Esophagus muscularis mucosa (tissue), 4 donors: ENCODE data around the gene BICD1. TPM values are rescaled to one million over a fixed set of nuclear protein-coding genes. Genes with fewer than 3 reads are reported as not detected.

Experiments used
- DNase-seq: peaks from one replicate; pipeline ENCODE4 v3.0.0-alpha.2; 2017; ENCODE audit errors: extremely low spot score
- H3K27ac ChIP-seq, 4 donors: fragments of 200-600 bp; sonication (generic); replicated peaks in 1 of 4; 1 replicate in 3 of 4; 2 replicates in 1 of 4; pipeline ENCODE4 v1.5.1; 2016 to 2019; ENCODE audit warnings: mild to moderate bottlenecking in 1 of 4
- H3K27me3 ChIP-seq, 4 donors: fragments of 200-600 bp; sonication (generic); one replicate each; pipeline versions ENCODE4 v1.5.1 to v1.6.0; 2016 to 2019
- H3K36me3 ChIP-seq, 4 donors: fragments of 200-600 bp; sonication (generic); one replicate each; pipeline ENCODE4 v1.5.1; 2016 to 2019
- H3K4me1 ChIP-seq, 4 donors: fragments of 200-600 bp; sonication (generic); one replicate each; pipeline ENCODE4 v1.5.1; 2016 to 2019
- H3K4me3 ChIP-seq, 4 donors: fragments of 200-600 bp; sonication (generic); 1 replicate in 2 of 4; 2 replicates in 2 of 4; pipeline ENCODE4 v1.5.1; 2016 to 2019; ENCODE audit warnings: mild to moderate bottlenecking in 4 of 4, moderate library complexity in 1 of 4
- H3K9me3 ChIP-seq, 4 donors: fragments of 200-600 bp; sonication (generic); 1 replicate in 3 of 4; 2 replicates in 1 of 4; pipeline ENCODE4 v1.5.1; 2016 to 2019
- EP300 ChIP-seq: sonication (generic); formaldehyde crosslinking; IDR thresholded peaks from one replicate; pipeline ENCODE4 v1.6.1; 2017; ENCODE audit warnings: antibody characterized with exemption
- POLR2A ChIP-seq: fragments of 450-650 bp; IDR thresholded peaks from one replicate; pipeline ENCODE4 v1.6.1; 2017; ENCODE audit warnings: antibody characterized with exemption, moderate library complexity, mild to moderate bottlenecking, low read depth
- POLR2AphosphoS5 ChIP-seq, 2 donors: sonication (generic); formaldehyde crosslinking; IDR thresholded peaks; one replicate each; pipeline ENCODE4 v1.6.1; 2017; ENCODE audit warnings: antibody characterized with exemption in 2 of 2
- WGBS: methylation state at CpG from one replicate; pipeline ENCODE4 v1.1.5; 2018; 5-methylcytosine and 5-hydroxymethylcytosine counted together
- intact Hi-C: fragments of 100-400 bp; cut with DNase I; formaldehyde crosslinking; loops from one replicate; pipeline ENCODE4 v1.15.1; 2023
- total RNA-seq, 4 donors: library from RNA; depleted of rRNA; stranded (reverse); fragments of >200 nt; gene quantifications; one replicate each; pipeline versions ENCODE4 v1.1.0 to v1.2.1, GENCODE V29; 2016
- TF ChIP-seq, protein P1 (sequence below), 3 experiments: fragments of 200-600 bp in 2 of 3; fragments of 450-650 bp in 1 of 3; sonication (generic) in 2 of 3; IDR thresholded peaks; one replicate each; pipeline ENCODE4 v1.5.1; 2017 to 2019; ENCODE audit warnings: antibody characterized with exemption in 3 of 3, mild to moderate bottlenecking in 2 of 3, moderate library complexity in 1 of 3

The BICD1 gene
- total RNA-seq, 4 donors from 2014 or later = 6.8 to 14.1 (median 10.2) TPM

DNA sequence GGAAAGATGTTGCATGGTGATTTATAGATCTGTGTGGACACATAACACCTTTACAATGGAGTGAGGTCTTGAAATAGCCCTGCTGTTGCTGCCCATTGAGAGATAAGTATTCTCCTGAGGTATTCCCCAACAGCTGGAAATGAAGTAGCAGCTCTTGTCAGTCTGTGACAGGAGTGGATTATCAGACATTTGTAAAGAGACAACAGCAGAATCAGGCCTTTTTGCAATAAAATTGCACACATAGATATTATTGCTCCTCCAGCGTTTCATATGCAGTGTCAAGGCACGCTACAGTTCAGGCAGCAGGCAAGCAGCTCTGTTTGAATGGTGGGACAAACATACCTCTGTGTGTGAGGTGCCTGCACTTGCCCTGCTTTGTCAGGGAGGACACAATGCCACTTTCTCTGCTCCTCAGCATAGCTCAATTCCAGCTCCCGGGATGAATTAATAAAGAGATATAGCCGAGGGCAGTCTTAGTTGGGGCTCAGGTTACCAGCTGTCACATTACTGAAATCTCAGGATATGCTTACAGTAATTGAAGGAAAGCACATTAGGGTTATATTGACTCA is 49.4 kb downstream of the BICD1 start:
- no peaks in the 10 kb centered on the region for H3K27me3 ChIP-seq
- intact Hi-C loops = no loop called here
- DNase-seq = no peak
- WGBS = 84% methylated on average over 4 of the region's 4 CpGs
- H3K9me3 ChIP-seq = no peaks in the 10 kb centered on the region
- no peaks in the 10 kb centered on the region for H3K36me3 ChIP-seq
- H3K4me1 ChIP-seq = peaks cover 0 to 15% (median 10%) of the 10 kb centered on the region in 4 donors
- no peak overlapping the region for H3K27ac ChIP-seq
- H3K4me3 ChIP-seq = no peak overlapping the region
- TF ChIP-seq, protein P1, sequence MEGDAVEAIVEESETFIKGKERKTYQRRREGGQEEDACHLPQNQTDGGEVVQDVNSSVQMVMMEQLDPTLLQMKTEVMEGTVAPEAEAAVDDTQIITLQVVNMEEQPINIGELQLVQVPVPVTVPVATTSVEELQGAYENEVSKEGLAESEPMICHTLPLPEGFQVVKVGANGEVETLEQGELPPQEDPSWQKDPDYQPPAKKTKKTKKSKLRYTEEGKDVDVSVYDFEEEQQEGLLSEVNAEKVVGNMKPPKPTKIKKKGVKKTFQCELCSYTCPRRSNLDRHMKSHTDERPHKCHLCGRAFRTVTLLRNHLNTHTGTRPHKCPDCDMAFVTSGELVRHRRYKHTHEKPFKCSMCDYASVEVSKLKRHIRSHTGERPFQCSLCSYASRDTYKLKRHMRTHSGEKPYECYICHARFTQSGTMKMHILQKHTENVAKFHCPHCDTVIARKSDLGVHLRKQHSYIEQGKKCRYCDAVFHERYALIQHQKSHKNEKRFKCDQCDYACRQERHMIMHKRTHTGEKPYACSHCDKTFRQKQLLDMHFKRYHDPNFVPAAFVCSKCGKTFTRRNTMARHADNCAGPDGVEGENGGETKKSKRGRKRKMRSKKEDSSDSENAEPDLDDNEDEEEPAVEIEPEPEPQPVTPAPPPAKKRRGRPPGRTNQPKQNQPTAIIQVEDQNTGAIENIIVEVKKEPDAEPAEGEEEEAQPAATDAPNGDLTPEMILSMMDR (IDR thresholded peaks at IDR 0.05) = no peak
- TF ChIP-seq EP300 = no peak

DNA sequence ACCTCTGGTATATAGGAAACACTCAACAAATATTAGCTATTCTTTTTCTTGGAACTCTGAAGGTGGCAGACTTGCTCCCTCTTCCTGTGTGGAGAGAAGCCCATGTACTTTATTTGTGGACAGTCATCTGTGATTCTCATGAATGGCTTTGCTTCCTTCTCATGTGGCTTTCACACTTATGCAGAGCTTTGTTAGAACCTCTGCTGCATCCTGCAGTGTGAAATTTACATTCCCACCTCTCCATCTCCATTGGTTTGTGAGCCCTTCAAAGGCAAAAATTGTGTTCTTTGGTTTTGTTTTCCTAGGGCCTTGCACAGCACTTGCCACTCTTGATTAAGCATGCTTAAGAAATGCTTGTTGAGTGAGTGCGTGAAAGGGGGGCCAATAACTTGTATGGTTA is 51.9 kb downstream of the BICD1 start:
- Histone ChIP-seq H3K4me3 (no peak overlapping the region), H3K4me1 (peaks cover 0 to 15% (median 10%) of the 10 kb centered on the region in 4 donors), H3K36me3 (no peaks in the 10 kb centered on the region), H3K27me3 (no peaks in the 10 kb centered on the region), H3K9me3 (no peaks in the 10 kb centered on the region), H3K27ac (no peak overlapping the region)
- 88% methylated on average over 1 of the region's 1 CpG for WGBS
- DNase-seq = no peak
- intact Hi-C loops = no loop called here
- TF ChIP-seq EP300 = no peak
- no peak for TF ChIP-seq POLR2A
- no peak for TF ChIP-seq POLR2AphosphoS5 (IDR thresholded peaks at IDR 0.05)
- TF ChIP-seq, protein P1 (IDR thresholded peaks at IDR 0.05) = no peak

DNA sequence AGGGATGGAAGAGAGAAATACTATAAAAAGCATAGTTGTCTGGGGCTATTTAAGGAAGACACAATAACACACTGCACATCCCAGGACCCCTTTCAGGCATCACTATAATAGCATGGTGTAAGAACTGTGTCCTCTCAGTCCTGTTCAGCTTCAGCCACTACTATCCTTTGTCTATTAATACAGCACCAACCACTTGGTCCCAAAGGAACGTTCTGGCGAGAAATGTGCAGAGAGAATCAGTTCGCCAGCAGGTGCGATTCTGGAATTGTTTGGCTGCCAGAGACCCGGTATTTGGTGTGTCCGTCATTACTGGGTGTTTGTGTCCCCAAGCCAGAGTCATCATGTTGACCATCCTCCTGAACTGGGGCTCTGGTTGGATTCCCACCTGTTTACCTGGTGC is 52.7 kb downstream of the BICD1 start:
- TF ChIP-seq, protein P1 (IDR thresholded peaks at IDR 0.05) = no peak
- TF ChIP-seq POLR2AphosphoS5 (IDR thresholded peaks at IDR 0.05) (no peak), POLR2A (no peak), EP300 (no peak)
- Histone ChIP-seq H3K4me1 (peaks cover 0 to 15% (median 10%) of the 10 kb centered on the region in 4 donors), H3K27ac (no peak overlapping the region), H3K9me3 (no peaks in the 10 kb centered on the region), H3K36me3 (no peaks in the 10 kb centered on the region), H3K27me3 (no peaks in the 10 kb centered on the region), H3K4me3 (no peak overlapping the region)
- 99% methylated on average over 6 of the region's 6 CpGs for WGBS
- intact Hi-C loops = no loop called here
- DNase-seq = no peak

DNA sequence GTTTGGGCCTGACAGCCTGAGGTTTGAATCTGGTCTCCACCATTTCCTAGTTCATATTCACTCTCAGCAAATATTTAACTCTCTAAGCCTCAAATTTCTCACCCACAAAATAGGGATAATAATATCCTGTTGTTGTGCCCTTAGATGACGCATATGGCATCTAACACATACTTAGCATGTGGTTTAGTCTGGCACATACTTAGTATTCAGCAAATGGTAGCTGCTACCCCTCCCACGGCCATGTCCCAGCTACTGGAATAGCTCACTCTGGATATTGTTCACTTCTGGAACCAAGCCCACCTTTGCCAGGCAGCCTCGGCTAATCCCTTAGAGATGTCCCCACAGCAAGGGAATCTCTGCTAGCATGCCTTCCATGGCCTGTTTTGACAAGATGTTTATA is 53.3 kb downstream of the BICD1 start:
- H3K36me3 ChIP-seq = no peaks in the 10 kb centered on the region
- 51% methylated on average over 3 of the region's 3 CpGs for WGBS
- no peak overlapping the region for H3K4me3 ChIP-seq
- no peak for TF ChIP-seq EP300
- TF ChIP-seq, protein P1 (IDR thresholded peaks at IDR 0.05) = no peak
- TF ChIP-seq POLR2AphosphoS5 (IDR thresholded peaks at IDR 0.05) = no peak
- TF ChIP-seq POLR2A = no peak
- H3K27ac ChIP-seq = no peak overlapping the region
- H3K9me3 ChIP-seq = no peaks in the 10 kb centered on the region
- intact Hi-C loops = no loop called here
- no peaks in the 10 kb centered on the region for H3K27me3 ChIP-seq
- no peak for DNase-seq
- peaks cover 0 to 15% (median 10%) of the 10 kb centered on the region in 4 donors for H3K4me1 ChIP-seq

DNA sequence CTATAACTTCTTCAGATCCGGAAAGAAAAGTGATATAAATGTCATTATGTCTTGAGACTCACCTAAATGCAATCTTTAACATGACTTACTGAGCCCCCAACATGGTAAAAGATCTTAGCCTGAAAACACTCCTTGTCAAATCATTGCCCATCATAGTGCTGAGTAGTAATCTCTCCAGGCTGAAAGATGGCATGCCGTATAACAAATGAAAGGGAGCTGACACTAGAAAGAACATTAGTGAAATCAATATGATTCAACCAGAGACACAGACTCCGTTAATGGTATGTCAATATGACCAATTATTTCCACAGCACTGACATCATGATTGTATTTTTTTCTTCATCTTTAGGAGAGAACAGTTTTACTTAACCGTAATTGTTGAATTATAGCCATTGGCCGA is 54.4 kb downstream of the BICD1 start:
- no peak for TF ChIP-seq POLR2AphosphoS5 (IDR thresholded peaks at IDR 0.05)
- TF ChIP-seq POLR2A = no peak
- no peak for TF ChIP-seq EP300
- TF ChIP-seq, protein P1 (IDR thresholded peaks at IDR 0.05) = no peak
- no peak overlapping the region for H3K27ac ChIP-seq
- 91% methylated on average over 5 of the region's 5 CpGs for WGBS
- no peak overlapping the region for H3K4me3 ChIP-seq
- H3K27me3 ChIP-seq = no peaks in the 10 kb centered on the region
- no peaks in the 10 kb centered on the region for H3K36me3 ChIP-seq
- H3K9me3 ChIP-seq = no peaks in the 10 kb centered on the region
- H3K4me1 ChIP-seq = peaks cover 0 to 15% (median 10%) of the 10 kb centered on the region in 4 donors
- intact Hi-C loops = no loop called here
- no peak for DNase-seq
